Stimulated activated CD4-positive, alpha-beta T cell treated with anti-CD3 and anti-CD28 coated beads, Interleukin-12 subunit alpha, Interleukin-12 subunit beta, amount 100 ng/mL, for 48 hours (primary cell): Measurements from ENCODE around the gene TOLLIP.

ENCODE experiments used
- DNase-seq, 3 donors: peaks; one replicate each; pipeline ENCODE4 v3.0.0-alpha.2; 2020; ENCODE audit warnings: low read depth in 2 of 3, low spot score in 1 of 3

Gene TOLLIP

GRCh38 chr11:1299621-1300020 lies 9.8 kb downstream of the TOLLIP start:
- no peak for DNase-seq

- no peak for DNase-seq
Measured at GRCh38 chr11:1298695-1299492, 10.5 kb downstream of the TOLLIP start.

- no peak for DNase-seq
Measured at GRCh38 chr11:1297576-1298473, 11.6 kb downstream of the TOLLIP start.

- no peak for DNase-seq
Measured at GRCh38 chr11:1297011-1297575, 12.3 kb downstream of the TOLLIP start.

GRCh38 chr11:1296287-1296686 lies 13.1 kb downstream of the TOLLIP start:
- no peak for DNase-seq

GRCh38 chr11:1295591-1295990 lies 13.8 kb downstream of the TOLLIP start:
- DNase-seq: no peak

- DNase-seq: no peak
Measured at GRCh38 chr11:1295086-1295485, 14.3 kb downstream of the TOLLIP start.

GRCh38 chr11:1293619-1294015 lies 15.8 kb downstream of the TOLLIP start:
- no peak for DNase-seq

- DNase-seq: no peak
Measured at GRCh38 chr11:1292644-1293618, 16.5 kb downstream of the TOLLIP start.

- DNase-seq: no peak
Measured at GRCh38 chr11:1292018-1292643, 17.3 kb downstream of the TOLLIP start.

GRCh38 chr11:1291295-1292017 lies 18.0 kb downstream of the TOLLIP start:
- no peak for DNase-seq

GRCh38 chr11:1290052-1291040 lies 19.1 kb downstream of the TOLLIP start:
- DNase-seq: no peak

- DNase-seq: no peak
Measured at GRCh38 chr11:1289211-1289935, 20.1 kb downstream of the TOLLIP start.

GRCh38 chr11:1288426-1289151 lies 20.8 kb downstream of the TOLLIP start:
- DNase-seq: no peak

GRCh38 chr11:1287928-1288327 lies 21.5 kb downstream of the TOLLIP start:
- no peak for DNase-seq

GRCh38 chr11:1285876-1286275 lies 23.6 kb downstream of the TOLLIP start:
- DNase-seq: no peak

GRCh38 chr11:1285316-1285744 lies 24.1 kb downstream of the TOLLIP start:
- DNase-seq: no peak
